ENCODE measurements around the gene PRR5. TPM values are rescaled to one million over a fixed set of nuclear protein-coding genes. Genes with fewer than 3 reads are reported as not detected.

Gene PRR5
- total RNA-seq, 4 donors from 2014 or later, result 22.2 to 51.5 (median 31.6) TPM

DNA sequence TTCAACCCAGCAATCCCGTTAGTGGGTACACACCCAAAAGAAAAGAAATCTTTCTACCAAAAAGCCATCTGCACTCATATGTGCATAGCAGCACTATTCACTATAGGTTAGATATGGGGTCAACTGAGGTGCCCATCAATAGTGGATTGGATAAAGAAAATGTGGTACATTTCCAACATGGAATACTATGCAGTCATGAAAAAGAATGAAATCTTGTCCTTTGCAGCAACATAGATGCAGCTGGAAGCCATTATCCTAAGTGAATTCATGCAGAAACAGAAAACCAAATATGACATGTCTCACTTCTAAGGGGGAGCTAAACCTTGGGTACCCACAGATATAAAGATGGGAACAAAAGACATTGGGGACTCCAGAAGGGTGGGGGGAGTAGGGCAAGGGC lies 48.5 kb downstream of the PRR5 start:
- DNase-seq (ENCODE audit: low spot score) (no peak), ATAC-seq (ENCODE audit: low FRiP score) (no peak)
- TF ChIP-seq, protein P1, sequence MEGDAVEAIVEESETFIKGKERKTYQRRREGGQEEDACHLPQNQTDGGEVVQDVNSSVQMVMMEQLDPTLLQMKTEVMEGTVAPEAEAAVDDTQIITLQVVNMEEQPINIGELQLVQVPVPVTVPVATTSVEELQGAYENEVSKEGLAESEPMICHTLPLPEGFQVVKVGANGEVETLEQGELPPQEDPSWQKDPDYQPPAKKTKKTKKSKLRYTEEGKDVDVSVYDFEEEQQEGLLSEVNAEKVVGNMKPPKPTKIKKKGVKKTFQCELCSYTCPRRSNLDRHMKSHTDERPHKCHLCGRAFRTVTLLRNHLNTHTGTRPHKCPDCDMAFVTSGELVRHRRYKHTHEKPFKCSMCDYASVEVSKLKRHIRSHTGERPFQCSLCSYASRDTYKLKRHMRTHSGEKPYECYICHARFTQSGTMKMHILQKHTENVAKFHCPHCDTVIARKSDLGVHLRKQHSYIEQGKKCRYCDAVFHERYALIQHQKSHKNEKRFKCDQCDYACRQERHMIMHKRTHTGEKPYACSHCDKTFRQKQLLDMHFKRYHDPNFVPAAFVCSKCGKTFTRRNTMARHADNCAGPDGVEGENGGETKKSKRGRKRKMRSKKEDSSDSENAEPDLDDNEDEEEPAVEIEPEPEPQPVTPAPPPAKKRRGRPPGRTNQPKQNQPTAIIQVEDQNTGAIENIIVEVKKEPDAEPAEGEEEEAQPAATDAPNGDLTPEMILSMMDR (IDR thresholded peaks at IDR 0.05), result no peak

DNA sequence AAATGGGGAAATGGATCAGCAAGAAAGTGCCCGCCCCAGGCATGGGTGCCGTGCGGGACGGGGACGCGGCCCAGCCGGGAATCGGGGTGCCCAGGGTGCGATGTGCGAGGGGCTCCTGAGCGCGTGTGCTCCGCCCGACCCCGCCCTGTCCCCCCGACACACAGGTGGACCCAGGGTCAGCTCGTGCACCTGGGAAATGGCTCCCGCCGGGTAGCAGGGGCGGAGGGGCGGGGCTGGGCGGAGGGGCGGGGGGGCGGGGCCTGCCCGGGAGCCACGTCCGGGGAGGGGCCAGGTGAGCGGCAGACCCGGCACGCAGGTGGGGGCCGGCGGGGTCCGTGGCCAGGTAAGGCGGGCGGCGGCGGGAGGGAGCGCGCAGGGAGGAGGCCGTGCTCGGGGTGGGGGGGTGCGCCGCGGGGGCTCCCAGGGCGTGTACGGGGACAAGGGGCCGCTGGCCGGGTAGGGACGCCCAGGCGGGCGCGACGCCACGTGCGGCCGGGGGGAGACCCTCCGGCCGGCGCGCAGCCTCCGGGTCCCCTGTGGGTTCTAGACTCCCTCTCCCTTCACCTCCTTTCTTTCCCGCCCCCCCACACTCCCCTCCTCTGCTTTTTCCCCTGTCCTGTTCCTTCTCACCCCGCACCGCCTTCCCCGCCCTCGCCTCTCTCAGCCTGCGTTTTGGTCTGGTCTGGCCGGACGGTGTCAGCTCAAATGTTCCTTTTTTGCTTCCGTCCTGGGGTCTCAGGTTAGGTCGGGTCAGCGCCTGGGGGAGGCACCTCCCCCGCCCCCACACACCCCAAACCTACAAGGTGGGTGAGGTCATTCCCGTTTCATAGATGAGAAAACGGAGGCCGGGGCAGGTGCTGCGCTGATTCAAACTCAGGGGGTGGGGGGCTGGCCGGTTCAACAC lies 50.5 kb downstream of the PRR5 start, which contains the start of gene ARHGAP8:
TSS of gene ARHGAP8 (plus strand) at position 291 of the 904 bp plus-strand sequence. CDS start 33,953 bp downstream, outside the sequence.
- DNase-seq (ENCODE audit: low spot score) (no peak), ATAC-seq (ENCODE audit: low FRiP score) (no peak)
- TF ChIP-seq, protein P1 (IDR thresholded peaks at IDR 0.05), result no peak

DNA sequence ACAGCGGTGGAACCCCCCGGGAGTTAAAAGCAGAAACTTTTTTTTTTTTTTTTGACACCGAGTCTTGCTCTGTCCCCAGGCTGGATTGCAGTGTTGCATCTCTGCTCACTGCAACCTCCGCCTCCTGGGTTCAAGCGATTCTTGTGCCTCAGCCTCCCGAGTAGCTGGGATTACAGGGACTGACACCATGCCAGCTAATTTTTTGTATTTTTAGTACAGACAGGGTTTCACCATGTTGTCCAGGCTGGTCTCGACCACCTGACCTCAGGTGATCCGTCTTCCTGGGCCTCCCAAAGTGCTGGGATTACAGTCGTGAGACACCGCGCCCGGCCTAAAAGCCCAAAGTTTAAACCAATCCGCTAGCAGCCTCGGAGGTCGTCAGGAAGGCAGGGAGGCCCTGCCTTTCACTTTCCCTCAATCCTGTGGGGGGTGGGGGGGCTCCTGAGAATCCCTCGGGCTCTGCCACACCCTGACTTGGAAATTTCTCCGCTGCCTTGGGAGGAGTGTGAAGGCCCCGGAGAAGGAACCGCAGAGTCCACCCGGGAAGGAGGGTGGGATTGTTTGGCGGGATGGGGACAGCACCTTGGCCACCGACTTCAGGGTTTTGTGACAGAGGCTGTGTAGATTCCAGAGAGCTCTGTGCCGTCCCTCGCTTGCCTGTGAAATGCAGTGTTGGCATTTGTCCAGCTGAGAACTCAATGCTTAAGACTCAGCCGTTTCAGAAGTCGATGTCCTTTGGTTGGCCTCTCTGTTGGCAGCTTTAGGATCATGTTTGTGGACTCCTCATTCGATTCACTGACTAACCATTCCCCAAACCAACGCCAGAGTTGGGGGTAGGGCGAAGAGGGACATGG lies 51.4 kb downstream of the PRR5 start:
- ATAC-seq (ENCODE audit: low FRiP score) (peak; percentile 37), DNase-seq (ENCODE audit: low spot score) (no peak)
- TF ChIP-seq, protein P1 (IDR thresholded peaks at IDR 0.05), result no peak

DNA sequence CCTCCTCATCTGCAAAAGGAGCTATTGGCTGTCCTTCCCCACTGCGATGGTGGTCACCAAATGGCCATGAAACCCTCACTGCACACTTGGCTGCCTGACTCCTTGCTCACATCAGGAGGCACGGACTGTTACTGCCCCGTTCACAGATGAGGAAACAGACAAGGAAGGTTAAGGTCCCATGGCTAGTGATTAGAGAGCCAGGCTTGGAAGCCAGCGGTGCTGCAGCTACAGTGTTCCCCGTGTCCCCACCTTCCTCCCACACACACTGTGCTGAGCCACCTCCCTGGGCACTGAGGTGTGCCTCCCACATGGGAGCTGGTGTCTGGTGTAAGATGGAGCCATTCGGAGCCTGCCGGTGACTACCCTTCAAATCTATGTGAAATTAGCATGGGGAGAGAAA lies 53.0 kb downstream of the PRR5 start:
- DNase-seq (ENCODE audit: low spot score) (no peak), ATAC-seq (ENCODE audit: low FRiP score) (no peak)
- TF ChIP-seq, protein P1 (IDR thresholded peaks at IDR 0.05), result no peak

DNA sequence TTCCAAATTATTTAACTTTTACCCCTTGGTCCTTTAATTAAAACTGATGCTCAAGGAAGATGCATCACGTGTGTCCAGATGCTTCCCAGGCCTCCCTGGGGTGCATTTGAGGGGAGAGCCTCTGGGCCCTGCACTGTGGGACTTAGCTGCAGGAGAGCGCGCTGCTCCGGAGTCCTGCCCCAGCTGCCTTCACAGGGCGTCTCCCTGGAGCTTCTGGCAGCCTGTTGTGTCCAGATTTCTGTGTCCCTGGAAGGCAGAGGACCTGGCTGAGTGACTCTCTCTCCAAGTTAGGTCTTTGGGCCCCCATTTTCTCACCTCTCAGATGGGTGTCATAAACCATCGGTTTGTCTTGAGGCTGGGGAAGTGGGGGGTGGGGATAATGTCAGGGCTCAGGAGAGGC lies 53.4 kb downstream of the PRR5 start:
- no peak for DNase-seq (ENCODE audit: low spot score)
- TF ChIP-seq, protein P1 (IDR thresholded peaks at IDR 0.05), result no peak
- ATAC-seq (ENCODE audit: low FRiP score), result no peak

DNA sequence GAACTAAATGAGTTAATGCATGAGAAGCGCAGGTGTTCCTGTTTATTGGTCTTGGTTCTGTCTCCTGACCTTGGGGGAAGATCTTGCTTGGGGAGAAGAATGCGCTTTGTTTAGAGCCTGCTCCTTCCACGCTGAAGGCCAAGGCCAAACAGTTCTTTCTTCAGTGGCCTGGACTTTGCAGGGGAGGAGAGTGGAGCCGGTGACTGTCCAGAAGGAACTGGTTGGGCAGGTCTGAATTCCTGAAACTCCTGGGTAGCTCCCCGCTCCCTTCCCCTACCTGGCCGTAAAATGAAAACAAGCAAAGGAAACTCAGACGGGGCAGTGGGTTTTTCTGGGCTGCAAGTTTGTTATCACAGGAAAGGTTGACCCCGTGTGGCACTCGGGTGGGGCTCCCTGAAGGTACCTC lies 54.0 kb downstream of the PRR5 start:
- no peak for ATAC-seq (ENCODE audit: low FRiP score)

More for the DNA sequence above, 54.0 kb downstream of the PRR5 start:
- DNase-seq (ENCODE audit: low spot score), result no peak
- TF ChIP-seq, protein P1 (IDR thresholded peaks at IDR 0.05), result no peak
